Loucy (cell line): ENCODE data around the gene TMEM178B.

Experiments
- EZH2phosphoT487 ChIP-seq: fragments of 200-600 bp; IDR thresholded peaks from 2 replicates; pipeline ENCODE4 v1.6.1; 2018; ENCODE audit warnings: antibody characterized with exemption, mild to moderate bottlenecking, moderate library complexity, borderline replicate concordance
- TF ChIP-seq, protein P1 (sequence below): fragments of 200-600 bp; sonication (generic); conservative IDR thresholded peaks from 2 replicates; pipeline ENCODE4 v1.5.1; 2014; ENCODE audit warnings: mild to moderate bottlenecking, antibody characterized with exemption, low read length

DNA sequence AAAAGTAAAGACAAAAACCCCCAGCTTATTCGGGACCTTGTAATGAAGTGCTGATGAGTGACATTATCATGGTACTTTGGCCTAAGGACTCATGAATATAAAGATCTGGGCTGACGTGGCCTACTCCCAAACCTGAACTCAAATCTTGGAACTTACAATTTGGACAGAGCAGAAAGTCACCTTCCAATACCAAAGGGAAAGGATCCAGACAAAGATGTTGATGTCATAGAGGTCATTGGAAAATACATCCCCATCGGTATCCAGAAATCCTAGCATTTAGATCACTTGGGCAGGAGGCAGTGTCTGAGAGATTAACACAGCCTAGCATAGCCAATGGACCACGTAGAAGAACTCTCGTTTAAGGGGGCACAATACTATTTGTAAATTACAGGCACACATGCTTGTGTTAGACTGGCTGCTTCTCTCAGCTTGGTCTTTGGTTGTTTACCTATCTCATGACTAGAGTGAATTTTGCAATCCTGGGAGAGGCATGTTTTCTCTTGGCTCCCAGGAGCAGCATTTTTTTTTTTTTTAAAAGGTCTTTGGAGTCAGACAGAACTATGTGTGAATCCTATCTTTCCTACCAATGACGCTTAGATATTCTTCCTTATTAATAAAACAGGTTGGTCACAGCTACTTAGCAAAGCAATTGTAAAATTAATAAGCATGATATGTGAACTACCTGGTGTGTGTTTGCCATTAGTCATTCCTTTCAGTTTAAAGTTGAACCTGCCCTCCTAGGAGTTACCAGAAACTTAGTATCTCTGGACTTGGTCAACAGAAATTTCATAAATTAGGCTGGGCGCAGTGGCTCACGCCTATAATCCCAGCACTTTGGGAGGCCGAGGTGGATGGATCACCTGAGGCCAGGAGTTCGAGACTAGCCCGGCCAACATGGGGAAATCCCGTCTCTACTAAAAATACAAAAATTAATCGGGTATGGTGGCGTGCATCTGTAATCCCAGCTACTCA, 31.4 kb upstream of the TMEM178B start:
- TF ChIP-seq, protein P1, sequence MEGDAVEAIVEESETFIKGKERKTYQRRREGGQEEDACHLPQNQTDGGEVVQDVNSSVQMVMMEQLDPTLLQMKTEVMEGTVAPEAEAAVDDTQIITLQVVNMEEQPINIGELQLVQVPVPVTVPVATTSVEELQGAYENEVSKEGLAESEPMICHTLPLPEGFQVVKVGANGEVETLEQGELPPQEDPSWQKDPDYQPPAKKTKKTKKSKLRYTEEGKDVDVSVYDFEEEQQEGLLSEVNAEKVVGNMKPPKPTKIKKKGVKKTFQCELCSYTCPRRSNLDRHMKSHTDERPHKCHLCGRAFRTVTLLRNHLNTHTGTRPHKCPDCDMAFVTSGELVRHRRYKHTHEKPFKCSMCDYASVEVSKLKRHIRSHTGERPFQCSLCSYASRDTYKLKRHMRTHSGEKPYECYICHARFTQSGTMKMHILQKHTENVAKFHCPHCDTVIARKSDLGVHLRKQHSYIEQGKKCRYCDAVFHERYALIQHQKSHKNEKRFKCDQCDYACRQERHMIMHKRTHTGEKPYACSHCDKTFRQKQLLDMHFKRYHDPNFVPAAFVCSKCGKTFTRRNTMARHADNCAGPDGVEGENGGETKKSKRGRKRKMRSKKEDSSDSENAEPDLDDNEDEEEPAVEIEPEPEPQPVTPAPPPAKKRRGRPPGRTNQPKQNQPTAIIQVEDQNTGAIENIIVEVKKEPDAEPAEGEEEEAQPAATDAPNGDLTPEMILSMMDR, result no peak
- no peak for TF ChIP-seq EZH2phosphoT487
